ENCODE data around the gene SLC35A4. TPM values are rescaled to one million over a fixed set of nuclear protein-coding genes. Genes with fewer than 3 reads are reported as not detected.
A peak's percentile ranks its signal among the peaks of the same experiment; 100 is the strongest.

SLC35A4 gene
- total and polyA plus RNA-seq, 9 donors = 10.1 to 71.8 (median 62.3) TPM

GRCh38 chr5:140567136-140567818 lies 2.6 kb downstream of the SLC35A4 start:
- Histone ChIP-seq H3K9me3 (replicated peaks; ENCODE audit: control insufficient read depth, low read depth, low read length) (no peaks in the 10 kb centered on the region), H3K27ac (ENCODE audit: low read length) (no peak overlapping the region), H3K4me3 (ENCODE audit: low read length) (no peak overlapping the region), H3K4me1 (ENCODE audit: control insufficient read depth, insufficient read depth, low read length) (peaks cover 19% of the 10 kb centered on the region), H3K27me3 (ENCODE audit: control insufficient read depth, insufficient read depth, low read length) (no peaks in the 10 kb centered on the region), H3K36me3 (ENCODE audit: control insufficient read depth, insufficient read depth, low read length) (peaks cover 43% of the 10 kb centered on the region)
- WGBS (ENCODE audit: insufficient coverage) = 88% methylated on average over 22 of the region's 22 CpGs
- no peak for DNase-seq

DNA sequence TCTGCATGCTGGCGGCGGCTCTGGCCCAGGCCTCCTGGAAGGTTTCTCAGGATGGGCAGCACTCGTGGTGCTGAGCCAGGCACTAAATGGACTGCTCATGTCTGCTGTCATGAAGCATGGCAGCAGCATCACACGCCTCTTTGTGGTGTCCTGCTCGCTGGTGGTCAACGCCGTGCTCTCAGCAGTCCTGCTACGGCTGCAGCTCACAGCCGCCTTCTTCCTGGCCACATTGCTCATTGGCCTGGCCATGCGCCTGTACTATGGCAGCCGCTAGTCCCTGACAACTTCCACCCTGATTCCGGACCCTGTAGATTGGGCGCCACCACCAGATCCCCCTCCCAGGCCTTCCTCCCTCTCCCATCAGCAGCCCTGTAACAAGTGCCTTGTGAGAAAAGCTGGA lies 3.2 kb downstream of the SLC35A4 start:
- Histone ChIP-seq H3K27me3 (ENCODE audit: control insufficient read depth, insufficient read depth, low read length) (no peaks in the 10 kb centered on the region), H3K4me1 (ENCODE audit: control insufficient read depth, insufficient read depth, low read length) (peaks cover 19% of the 10 kb centered on the region), H3K36me3 (ENCODE audit: control insufficient read depth, insufficient read depth, low read length) (peaks cover 40% of the 10 kb centered on the region), H3K27ac (ENCODE audit: low read length) (no peak overlapping the region), H3K9me3 (replicated peaks; ENCODE audit: control insufficient read depth, low read depth, low read length) (no peaks in the 10 kb centered on the region), H3K4me3 (ENCODE audit: low read length) (no peak overlapping the region)
- 97% methylated on average over 11 of the region's 13 CpGs for WGBS (ENCODE audit: insufficient coverage)
- DNase-seq = no peak

- peak overlapping the region; percentile 2 for H3K27ac ChIP-seq (ENCODE audit: low read length)
- no peak for DNase-seq
- no peaks in the 10 kb centered on the region for H3K9me3 ChIP-seq (replicated peaks; ENCODE audit: control insufficient read depth, low read depth, low read length)
- H3K4me1 ChIP-seq (ENCODE audit: control insufficient read depth, insufficient read depth, low read length) = peaks cover 16% of the 10 kb centered on the region
- H3K27me3 ChIP-seq (ENCODE audit: control insufficient read depth, insufficient read depth, low read length) = no peaks in the 10 kb centered on the region
- H3K4me3 ChIP-seq (ENCODE audit: low read length) = no peak overlapping the region
- 88% methylated on average over 2 of the region's 2 CpGs for WGBS (ENCODE audit: insufficient coverage)
- peaks cover 40% of the 10 kb centered on the region for H3K36me3 ChIP-seq (ENCODE audit: control insufficient read depth, insufficient read depth, low read length)
Measured at GRCh38 chr5:140568443-140569063, 3.9 kb downstream of the SLC35A4 start.

- Histone ChIP-seq H3K36me3 (ENCODE audit: control insufficient read depth, insufficient read depth, low read length) (peaks cover 40% of the 10 kb centered on the region), H3K4me1 (ENCODE audit: control insufficient read depth, insufficient read depth, low read length) (peaks cover 12% of the 10 kb centered on the region), H3K4me3 (ENCODE audit: low read length) (no peak overlapping the region), H3K27me3 (ENCODE audit: control insufficient read depth, insufficient read depth, low read length) (no peaks in the 10 kb centered on the region), H3K9me3 (replicated peaks; ENCODE audit: control insufficient read depth, low read depth, low read length) (no peaks in the 10 kb centered on the region), H3K27ac (ENCODE audit: low read length) (peak overlapping the region; percentile 2)
- 100% methylated on average over 1 of the region's 4 CpGs for WGBS (ENCODE audit: insufficient coverage)
- no peak for DNase-seq
Measured at GRCh38 chr5:140569197-140569596, 4.6 kb downstream of the SLC35A4 start.

GRCh38 chr5:140570058-140570457 lies 5.4 kb downstream of the SLC35A4 start:
- no peak overlapping the region for H3K27ac ChIP-seq (ENCODE audit: low read length)
- peaks cover 12% of the 10 kb centered on the region for H3K4me1 ChIP-seq (ENCODE audit: control insufficient read depth, insufficient read depth, low read length)
- no peaks in the 10 kb centered on the region for H3K27me3 ChIP-seq (ENCODE audit: control insufficient read depth, insufficient read depth, low read length)
- 81% methylated on average over 4 of the region's 4 CpGs for WGBS (ENCODE audit: insufficient coverage)
- H3K9me3 ChIP-seq (replicated peaks; ENCODE audit: control insufficient read depth, low read depth, low read length) = no peaks in the 10 kb centered on the region
- no peak for DNase-seq
- peaks cover 40% of the 10 kb centered on the region for H3K36me3 ChIP-seq (ENCODE audit: control insufficient read depth, insufficient read depth, low read length)
- H3K4me3 ChIP-seq (ENCODE audit: low read length) = no peak overlapping the region

GRCh38 chr5:140570488-140570887 lies 5.9 kb downstream of the SLC35A4 start:
- no peak overlapping the region for H3K4me3 ChIP-seq (ENCODE audit: low read length)
- WGBS (ENCODE audit: insufficient coverage) = 100% methylated on average over 1 of the region's 1 CpG
- no peaks in the 10 kb centered on the region for H3K9me3 ChIP-seq (replicated peaks; ENCODE audit: control insufficient read depth, low read depth, low read length)
- H3K36me3 ChIP-seq (ENCODE audit: control insufficient read depth, insufficient read depth, low read length) = peaks cover 40% of the 10 kb centered on the region
- H3K27me3 ChIP-seq (ENCODE audit: control insufficient read depth, insufficient read depth, low read length) = no peaks in the 10 kb centered on the region
- no peak for DNase-seq
- H3K4me1 ChIP-seq (ENCODE audit: control insufficient read depth, insufficient read depth, low read length) = peaks cover 8% of the 10 kb centered on the region
- H3K27ac ChIP-seq (ENCODE audit: low read length) = no peak overlapping the region

DNA sequence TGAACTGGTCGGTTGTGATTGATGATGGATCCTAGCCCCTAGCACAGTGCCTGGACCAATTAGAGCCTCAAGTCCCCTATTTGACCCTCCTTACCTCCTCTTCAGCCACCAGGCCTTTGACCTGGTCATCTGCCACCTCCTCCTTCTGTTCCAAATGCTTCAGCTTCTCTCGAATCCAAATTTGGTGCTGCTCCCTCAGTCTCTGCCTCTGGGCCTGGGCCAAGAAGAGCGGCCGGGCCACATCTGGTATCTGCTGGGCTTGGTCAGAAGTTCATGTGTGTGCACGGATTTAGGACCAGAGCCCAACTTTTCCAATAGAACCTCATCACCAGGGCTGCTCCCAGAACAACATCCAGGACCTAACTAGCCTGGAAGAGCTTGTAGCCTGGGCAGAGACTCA lies 6.5 kb downstream of the SLC35A4 start:
- H3K36me3 ChIP-seq (ENCODE audit: control insufficient read depth, insufficient read depth, low read length) = peaks cover 34% of the 10 kb centered on the region
- H3K27me3 ChIP-seq (ENCODE audit: control insufficient read depth, insufficient read depth, low read length) = no peaks in the 10 kb centered on the region
- no peaks in the 10 kb centered on the region for H3K9me3 ChIP-seq (replicated peaks; ENCODE audit: control insufficient read depth, low read depth, low read length)
- DNase-seq = no peak
- no peak overlapping the region for H3K4me3 ChIP-seq (ENCODE audit: low read length)
- WGBS (ENCODE audit: insufficient coverage) = 100% methylated on average over 3 of the region's 5 CpGs
- peaks cover 5% of the 10 kb centered on the region for H3K4me1 ChIP-seq (ENCODE audit: control insufficient read depth, insufficient read depth, low read length)
- H3K27ac ChIP-seq (ENCODE audit: low read length) = no peak overlapping the region

DNA sequence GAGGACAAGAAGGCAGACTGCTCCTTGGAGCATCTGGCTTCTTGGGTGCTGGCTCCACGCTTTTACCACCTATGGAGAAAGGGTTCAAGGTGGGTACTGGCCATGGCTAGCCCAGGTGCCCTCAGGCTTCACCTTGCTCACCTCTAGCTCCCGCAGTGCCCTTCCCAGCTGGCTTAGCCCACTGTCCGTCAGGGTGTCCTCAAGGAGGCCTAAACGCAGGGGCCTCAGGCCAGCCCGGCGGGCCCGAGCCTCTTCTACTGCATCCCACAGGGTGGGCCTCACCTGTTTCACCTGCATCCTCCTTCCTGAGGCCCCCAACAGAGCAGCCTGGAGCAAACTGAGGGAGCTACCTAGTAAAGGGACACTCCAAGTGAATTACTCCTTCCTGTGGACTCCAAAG lies 9.1 kb downstream of the SLC35A4 start:
- Histone ChIP-seq H3K27me3 (ENCODE audit: control insufficient read depth, insufficient read depth, low read length) (no peaks in the 10 kb centered on the region), H3K9me3 (replicated peaks; ENCODE audit: control insufficient read depth, low read depth, low read length) (no peaks in the 10 kb centered on the region), H3K4me1 (ENCODE audit: control insufficient read depth, insufficient read depth, low read length) (peaks cover 5% of the 10 kb centered on the region), H3K36me3 (ENCODE audit: control insufficient read depth, insufficient read depth, low read length) (peaks cover 10% of the 10 kb centered on the region), H3K4me3 (ENCODE audit: low read length) (no peak overlapping the region), H3K27ac (ENCODE audit: low read length) (no peak overlapping the region)
- no peak for DNase-seq
- 88% methylated on average over 7 of the region's 7 CpGs for WGBS (ENCODE audit: insufficient coverage)

- no peak overlapping the region for H3K27ac ChIP-seq (ENCODE audit: low read length)
- H3K9me3 ChIP-seq (replicated peaks; ENCODE audit: control insufficient read depth, low read depth, low read length) = no peaks in the 10 kb centered on the region
- peaks cover 5% of the 10 kb centered on the region for H3K4me1 ChIP-seq (ENCODE audit: control insufficient read depth, insufficient read depth, low read length)
Measured at GRCh38 chr5:140574165-140574564, 9.5 kb downstream of the SLC35A4 start.

GRCh38 chr5:140575309-140575708 lies 10.7 kb downstream of the SLC35A4 start:
- Histone ChIP-seq H3K4me1 (ENCODE audit: control insufficient read depth, insufficient read depth, low read length) (no peaks in the 10 kb centered on the region), H3K4me3 (ENCODE audit: low read length) (no peak overlapping the region), H3K27me3 (ENCODE audit: control insufficient read depth, insufficient read depth, low read length) (no peaks in the 10 kb centered on the region), H3K36me3 (ENCODE audit: control insufficient read depth, insufficient read depth, low read length) (peaks cover 4% of the 10 kb centered on the region), H3K27ac (ENCODE audit: low read length) (no peak overlapping the region), H3K9me3 (replicated peaks; ENCODE audit: control insufficient read depth, low read depth, low read length) (no peaks in the 10 kb centered on the region)
- DNase-seq = peak; percentile 59
- 95% methylated on average over 3 of the region's 8 CpGs for WGBS (ENCODE audit: insufficient coverage)

More at GRCh38 chr5:140574165-140574564, 9.5 kb downstream of the SLC35A4 start:
- H3K27me3 ChIP-seq (ENCODE audit: control insufficient read depth, insufficient read depth, low read length) = no peaks in the 10 kb centered on the region
- H3K4me3 ChIP-seq (ENCODE audit: low read length) = no peak overlapping the region
- no peak for DNase-seq
- 100% methylated on average over 1 of the region's 3 CpGs for WGBS (ENCODE audit: insufficient coverage)
- H3K36me3 ChIP-seq (ENCODE audit: control insufficient read depth, insufficient read depth, low read length) = peaks cover 9% of the 10 kb centered on the region
